ENCODE measurements around the gene INKA1.

INKA1 gene

GRCh38 chr3:49787182-49787464 is 15.9 kb upstream of the INKA1 start:
- DNase-seq = no peak

- DNase-seq = no peak
Observed at GRCh38 chr3:49787536-49787935, 15.5 kb upstream of the INKA1 start.

- no peak for DNase-seq
Observed at GRCh38 chr3:49788056-49788455, 15.0 kb upstream of the INKA1 start.

- DNase-seq = no peak
Observed at GRCh38 chr3:49790626-49791411, 12.2 kb upstream of the INKA1 start.

DNA sequence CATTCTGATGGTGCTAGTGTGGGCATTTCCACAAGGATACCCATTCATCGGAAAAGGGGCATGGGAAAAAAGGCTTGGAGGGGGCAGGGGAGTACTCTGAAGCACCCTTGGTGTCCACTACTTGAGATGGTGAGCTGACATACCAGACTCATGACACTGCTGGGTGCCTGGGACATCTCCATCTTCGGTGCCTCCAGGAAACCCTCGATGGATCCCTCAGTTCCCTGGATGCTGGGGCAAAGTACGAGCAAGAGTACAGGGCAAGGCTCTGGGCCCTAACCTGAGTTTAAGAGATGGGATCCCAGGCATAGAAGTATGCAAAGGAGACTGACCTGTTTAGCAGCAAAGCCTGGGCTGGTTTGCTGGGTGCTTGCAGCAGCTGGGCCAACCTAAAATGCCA is 11.5 kb upstream of the INKA1 start:
- DNase-seq = no peak

DNA sequence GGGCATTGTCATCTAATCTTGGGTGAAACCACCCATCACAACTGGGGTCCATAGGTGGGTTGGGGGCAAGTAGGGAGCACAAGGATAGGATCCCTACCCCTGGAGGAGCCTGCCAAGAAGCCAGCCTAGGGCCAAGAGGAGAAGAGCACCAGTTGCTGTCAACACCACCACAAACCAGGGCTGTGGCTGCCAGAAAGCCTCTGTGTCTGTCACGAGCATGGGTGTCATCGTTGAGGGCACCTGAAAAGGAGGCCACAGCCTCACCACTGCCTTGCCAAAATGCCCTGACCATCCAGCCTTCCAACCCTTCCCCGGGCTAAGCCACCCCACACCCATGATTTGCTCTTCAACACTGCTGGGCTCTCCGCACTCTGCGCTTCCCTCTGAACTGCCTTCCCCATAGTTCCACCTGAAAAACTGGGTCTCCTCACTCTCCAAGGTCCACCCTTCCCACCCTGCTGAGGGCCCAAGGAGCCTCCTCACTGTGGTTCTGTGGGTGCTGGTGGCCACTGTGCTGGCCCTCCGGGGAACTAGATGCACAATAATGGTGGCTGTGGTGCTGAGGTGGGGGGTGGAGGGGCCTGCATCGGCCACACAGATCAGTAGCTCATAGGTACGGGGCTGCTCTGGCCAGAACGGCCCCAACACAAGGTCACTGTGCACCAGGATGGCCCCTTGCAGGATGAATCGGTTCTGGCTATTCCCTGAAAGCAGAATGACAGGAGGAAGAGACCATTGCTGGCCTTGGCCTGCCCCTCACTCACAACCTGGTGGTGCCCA is 10.5 kb upstream of the INKA1 start:
- DNase-seq = no peak

DNA sequence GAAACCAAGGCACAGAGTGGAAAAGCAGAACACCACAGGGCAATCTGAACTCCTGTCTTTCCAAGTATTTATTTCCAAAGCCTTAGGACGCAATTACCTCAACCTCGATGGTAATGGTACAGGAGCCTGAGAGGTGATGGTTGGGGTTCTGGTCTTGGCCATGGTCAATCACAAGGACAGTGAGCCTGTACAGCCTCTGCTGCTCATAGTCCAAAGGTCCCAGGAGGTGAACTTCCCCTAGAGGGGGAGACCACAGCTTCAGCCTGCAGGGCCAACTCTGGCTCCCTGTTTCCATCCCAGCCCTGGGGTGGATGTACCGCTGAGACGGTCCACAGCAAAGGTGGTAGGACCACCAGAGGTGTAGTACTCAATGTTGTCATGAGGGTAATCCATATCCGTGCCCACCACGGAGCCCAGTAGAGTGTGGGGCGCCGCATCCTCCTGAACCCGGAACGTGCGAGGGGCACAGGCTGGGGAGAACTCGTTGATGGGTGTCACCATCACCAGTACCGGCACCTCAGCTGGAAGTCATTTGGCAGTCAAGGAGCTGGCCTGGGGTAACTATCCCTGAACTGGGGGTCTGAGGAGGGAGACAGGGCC is 9.5 kb upstream of the INKA1 start:
- no peak for DNase-seq

DNA sequence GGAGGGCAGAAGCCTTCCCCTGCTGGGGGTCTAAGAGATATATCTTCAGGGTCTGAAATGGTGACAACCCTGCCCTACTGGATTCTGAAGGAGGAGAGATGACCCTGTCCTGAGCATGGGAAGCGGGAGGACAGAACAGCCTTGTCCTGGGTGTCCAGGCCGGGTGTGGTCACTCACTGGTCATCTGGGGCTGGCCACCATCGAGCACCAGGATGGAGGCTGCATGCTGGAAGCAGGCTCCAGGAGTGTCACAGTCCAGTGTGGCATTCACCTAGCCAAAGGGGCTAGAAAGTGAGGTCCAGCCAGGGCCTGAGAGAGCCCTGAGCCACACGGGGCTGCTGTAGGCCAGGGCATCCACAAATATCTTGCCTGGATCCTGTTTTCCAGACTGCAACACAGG is 8.6 kb upstream of the INKA1 start:
- DNase-seq = no peak

GRCh38 chr3:49794926-49795905 is 7.8 kb upstream of the INKA1 start:
- DNase-seq = no peak

DNA sequence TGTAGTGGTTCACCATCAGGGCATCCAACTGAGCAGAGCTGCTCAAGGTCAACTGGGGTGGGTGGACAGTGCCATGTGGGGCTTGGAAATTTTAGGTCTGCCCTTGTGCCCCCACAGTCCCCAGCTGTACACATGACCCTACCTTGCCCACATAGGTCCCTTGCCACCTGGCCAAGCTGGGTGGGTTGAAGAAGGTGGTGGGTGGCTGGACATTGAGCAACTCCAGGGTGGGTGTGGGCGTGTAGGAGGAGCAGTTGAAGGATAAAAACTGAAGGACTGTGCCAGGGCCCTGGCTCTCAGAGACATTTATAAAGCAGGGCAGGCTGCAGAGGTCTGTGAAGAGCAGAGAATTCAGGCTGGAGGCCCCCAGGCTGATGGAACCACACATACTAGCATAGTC is 4.0 kb upstream of the INKA1 start:
- DNase-seq = no peak

DNA sequence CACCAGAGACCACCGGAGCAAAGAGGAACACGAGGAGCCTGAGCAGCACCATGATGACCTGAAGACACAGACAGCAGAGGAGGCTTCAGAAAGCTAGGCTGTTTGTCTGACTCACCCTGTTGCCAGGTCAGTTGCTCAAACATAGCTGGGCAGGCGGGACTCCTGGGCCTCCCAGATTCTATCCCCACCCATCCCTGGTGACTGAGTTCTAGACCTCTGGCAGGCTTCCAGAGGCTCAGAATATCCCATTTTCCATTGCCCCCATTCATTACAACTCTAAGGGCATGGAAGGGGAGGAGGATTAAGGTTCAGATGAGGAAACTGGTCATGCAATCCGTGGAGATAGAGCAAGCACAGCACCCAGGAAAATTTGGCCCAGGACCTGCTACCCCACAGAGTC is 3.3 kb upstream of the INKA1 start, which contains the start of gene CDHR4:
CDHR4 (minus strand) TSS at position 113 of the 400 bp plus-strand sequence; CDS start at position 52, 61 bp downstream.
- DNase-seq = no peak

GRCh38 chr3:49801160-49801559 is 1.9 kb upstream of the INKA1 start:
- DNase-seq = no peak

GRCh38 chr3:49803465-49804140 is 542 bp downstream of the INKA1 start:
- peak in 1 of 2 donors; percentile 66 for DNase-seq

DNA sequence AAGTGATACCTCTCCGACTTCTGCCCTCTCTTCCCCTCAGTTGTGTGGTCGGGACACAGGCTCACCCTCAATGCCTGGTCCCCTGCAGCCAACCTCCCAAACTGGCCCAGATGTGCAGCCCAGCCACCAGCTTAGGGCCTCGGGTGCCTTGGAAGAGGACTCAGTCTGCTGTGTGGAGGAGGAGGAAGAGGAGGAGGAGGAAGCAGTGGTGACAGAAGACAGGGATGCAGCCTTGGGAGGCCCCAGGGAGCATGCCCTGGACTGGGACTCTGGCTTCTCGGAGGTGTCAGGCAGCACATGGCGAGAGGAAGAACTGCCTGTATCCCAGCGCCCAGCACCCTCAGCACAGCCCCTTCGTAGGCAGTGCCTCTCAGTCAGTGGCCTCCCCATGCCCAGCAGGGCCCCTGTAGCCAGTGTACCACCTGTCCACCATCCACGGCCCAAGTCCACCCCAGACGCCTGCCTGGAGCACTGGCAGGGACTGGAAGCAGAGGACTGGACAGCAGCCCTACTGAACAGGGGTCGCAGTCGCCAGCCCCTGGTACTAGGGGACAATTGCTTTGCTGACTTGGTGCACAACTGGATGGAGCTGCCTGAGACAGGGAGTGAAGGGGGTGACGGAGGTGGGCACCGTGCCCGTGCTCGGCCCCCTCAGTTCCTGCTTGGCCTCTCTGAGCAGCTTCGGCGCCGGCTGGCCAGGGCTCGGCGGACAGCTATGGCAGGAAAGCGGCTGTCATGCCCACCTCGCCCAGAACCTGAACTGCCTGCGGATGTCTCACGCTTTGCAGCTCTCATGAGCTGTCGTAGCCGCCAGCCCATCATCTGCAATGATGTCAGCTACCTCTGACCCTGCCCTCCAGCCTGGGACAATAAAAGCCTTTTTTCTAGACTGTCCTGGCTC is 1.3 kb downstream of the INKA1 start:
- DNase-seq = no peak

DNA sequence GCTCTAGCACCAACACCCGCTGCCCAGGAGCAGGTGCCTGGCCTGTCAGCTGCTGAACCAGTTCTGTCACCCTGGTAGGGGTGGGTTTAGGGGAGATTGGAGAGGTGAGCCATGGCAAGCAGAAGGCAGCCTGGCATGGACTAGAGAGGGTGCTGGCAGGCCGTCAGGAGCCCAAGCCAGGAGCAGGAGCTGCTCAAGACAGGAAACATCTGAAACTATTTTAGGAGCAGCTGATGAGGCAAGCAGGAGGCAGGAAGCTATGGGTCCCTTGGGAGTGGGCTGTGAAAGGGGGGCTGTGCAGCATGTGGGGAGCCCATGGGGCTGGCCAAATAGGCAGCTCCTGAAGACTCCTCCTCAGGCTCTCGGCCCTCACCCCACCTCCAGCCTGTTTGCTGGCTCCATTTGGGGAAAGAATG is 2.3 kb downstream of the INKA1 start:
- peak in 1 of 2 donors; percentile 99 for DNase-seq

- peak in 1 of 2 donors; percentile 95 for DNase-seq
Observed at GRCh38 chr3:49805897-49806701, 3.0 kb downstream of the INKA1 start.

GRCh38 chr3:49806850-49807249 is 3.8 kb downstream of the INKA1 start:
- no peak for DNase-seq

DNA sequence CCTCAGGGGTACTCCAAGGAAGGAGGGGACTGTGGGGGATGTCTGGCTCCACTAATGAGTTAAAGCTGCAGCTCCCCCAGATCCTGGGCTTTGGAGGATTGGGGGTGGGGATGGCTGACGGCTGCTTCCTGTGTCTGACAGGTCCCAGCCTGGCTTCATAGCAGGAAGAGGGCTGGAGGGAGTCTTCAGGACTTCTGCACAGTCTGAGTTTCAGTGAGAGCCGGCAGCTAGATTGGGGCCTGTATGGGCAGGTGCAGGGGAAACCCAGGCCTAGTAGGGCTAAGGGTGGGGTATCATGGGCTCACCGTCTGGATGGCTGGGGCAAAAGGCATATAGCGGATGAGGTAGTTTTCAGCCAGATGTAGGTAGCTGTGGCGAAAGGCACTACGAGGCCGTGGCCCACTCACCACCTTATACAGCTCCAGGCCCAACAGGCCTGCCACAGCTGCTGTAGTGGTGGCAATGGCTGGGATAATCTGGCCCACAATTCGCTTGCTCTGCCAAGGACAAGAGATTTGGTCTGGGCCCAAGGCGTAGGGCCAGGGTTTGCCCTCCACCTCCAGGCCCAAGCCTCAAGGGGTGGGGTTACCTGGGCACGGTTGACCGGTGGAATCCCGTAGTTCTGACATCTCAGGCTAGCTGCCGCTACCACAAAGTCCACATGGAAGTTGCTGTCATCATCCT is 4.5 kb downstream of the INKA1 start:
- peak in 1 of 2 donors; percentile 81 for DNase-seq

DNA sequence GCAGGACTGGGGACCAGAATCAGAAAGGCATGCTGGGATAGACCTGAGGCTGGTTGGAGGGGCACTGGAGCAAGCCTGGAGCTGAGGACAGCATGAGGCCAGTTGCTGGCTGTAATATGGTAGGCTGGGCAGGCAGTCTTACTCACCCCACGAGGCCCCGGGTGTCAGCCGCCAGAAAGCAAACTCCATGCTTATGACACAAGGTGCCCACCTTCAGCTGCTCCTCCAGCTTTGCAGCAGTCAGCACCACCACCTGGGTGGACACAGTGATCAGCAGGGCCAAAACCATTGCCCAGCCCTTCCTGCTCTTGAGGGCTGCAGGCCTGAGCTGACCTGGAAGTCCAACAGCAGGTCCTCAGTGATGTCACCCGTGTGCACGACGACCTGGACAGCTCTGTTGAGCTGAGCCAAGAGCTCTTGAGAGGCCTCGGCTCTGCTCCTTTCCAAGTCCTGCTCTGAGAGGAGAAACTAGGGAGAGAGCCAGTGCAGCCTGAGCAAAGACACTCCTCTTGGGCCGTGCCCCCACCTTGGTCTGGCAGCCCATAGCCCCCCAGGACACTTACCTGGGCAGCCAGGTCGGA is 9.9 kb downstream of the INKA1 start:
- DNase-seq = no peak
